NCI-H1105 treated with DMSO at 0.1 percent for 48 hours (cell line): ENCODE results near the gene KCNK18.
"Not testable (repeated sequence)": the region's sequence is repeated elsewhere in the genome, so short reads cannot be mapped to it uniquely, and the experiment has no call there.

ENCODE experiments used
- DNase-seq: peaks from one replicate; lab custom pipeline; 2025; lab: John Stamatoyannopoulos, UW

Gene KCNK18

DNA sequence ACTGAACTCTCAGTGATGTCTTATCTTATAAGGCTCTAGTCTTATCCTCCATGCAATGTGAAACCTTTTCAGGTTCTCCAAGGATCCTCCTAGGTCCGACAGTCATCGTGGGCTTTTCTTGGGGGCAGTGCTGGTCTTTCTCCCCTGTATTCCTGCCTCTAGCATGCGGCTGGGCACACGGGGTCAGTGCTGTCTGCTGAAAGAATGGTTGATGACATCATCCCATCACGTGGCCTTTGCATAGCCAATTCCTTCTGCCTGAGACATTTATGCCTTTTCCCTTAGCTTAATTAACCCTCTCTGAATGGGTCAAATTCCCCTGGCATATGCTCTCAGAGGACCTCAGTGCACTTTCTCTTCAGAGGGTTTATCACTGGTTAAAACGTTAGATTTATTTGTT is 27.0 kb upstream of the KCNK18 start:
- no peak for DNase-seq

DNA sequence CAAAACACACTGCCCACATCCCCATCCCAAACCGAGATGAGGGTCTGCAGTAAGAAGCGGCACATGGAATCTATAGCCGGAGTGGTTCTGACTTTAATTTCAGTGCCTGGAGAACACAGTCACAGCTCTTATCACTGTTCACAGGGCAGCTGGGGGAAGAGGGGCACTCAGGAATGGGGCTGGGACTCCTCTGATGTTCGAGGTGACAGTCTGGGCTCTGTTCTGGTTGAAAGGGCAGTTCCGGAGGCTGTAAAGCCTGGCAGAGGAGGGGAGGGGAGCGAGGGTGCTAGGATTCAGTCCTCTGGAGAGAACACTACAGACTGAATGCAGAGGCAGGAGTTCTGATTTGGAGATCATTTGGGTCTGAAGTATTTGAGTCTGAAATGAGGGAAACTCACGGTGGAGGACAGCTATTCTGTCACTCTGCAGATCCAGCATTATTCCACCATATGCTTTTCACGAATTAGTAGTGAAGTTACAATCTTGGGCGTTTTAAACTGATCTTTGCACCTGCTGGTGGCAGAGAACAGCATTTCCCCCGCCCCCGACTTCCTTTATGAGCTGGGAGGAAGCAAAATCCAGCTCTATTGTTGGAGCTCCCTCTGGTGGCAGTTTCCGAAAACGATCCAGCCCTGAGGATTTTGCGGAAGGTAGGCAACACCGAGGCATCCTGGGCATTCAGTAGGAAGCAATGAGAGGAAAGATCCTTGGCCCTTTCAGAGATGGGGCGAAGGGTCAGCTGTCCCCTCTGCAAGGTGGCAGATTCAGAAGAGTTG is 22.7 kb upstream of the KCNK18 start:
- DNase-seq: peak; percentile 66

DNA sequence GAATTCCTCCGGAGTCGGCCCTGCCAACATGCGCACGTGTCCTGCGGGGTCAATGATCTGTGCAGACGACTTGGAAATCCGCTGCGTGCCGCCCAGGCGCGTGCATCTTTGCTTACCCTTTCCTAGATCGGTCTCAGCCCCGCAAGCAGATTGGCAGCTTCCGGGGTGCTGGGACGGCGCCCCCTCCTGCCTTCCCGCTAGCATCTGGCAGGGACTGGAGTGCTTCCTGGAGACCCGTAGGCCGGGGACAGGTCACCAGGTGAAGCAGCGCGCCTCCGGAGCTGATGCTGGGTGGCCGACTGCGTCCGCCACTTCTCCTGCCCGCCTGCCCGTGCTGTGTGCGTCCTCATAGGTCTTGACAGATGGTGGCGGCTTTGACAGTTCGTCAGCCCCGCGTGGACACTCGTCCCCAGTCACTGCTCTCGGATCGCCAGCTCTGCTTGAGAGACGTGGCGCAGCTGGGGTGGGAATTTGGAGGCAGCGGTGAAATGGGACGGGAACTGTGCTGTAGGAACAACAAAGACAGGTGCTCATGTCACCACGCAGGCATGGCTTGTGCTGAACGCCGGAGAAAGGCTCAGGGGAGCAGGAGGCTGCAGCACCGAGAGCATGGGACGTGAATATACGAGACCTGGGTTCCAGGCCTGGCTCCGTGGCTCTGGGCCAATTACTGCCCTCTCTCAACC is 21.9 kb upstream of the KCNK18 start:
- DNase-seq: peak; percentile 39

DNA sequence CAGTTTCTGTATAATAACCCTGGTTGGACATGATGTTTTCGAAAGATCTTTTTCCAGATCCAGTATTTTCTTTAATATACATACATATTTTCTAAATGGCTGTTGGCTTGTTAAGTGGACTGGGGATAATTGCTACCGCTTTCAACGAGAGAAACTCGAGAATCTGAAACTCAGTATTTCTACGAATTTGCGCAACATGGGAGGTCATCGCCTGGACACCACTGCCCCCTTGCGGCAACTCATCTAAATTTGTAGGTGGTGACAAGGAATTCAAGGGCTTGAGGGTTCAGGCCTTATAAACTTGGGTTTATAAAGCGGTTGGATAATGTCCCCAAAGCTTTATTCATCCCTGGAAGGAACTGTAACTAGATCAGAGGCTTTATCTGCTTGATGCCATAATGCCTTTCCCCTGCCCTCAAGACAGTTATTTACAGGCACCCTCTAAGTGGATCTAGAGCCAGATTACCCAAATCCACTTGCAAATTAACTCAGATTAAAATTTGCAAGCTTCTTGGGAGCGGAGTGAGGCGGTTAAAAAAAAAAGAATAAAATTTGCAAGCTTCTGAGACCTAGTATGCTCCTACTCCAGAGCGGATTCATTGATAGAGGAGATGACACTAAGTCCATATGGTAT is 21.3 kb upstream of the KCNK18 start:
- peak; percentile 49 for DNase-seq

DNA sequence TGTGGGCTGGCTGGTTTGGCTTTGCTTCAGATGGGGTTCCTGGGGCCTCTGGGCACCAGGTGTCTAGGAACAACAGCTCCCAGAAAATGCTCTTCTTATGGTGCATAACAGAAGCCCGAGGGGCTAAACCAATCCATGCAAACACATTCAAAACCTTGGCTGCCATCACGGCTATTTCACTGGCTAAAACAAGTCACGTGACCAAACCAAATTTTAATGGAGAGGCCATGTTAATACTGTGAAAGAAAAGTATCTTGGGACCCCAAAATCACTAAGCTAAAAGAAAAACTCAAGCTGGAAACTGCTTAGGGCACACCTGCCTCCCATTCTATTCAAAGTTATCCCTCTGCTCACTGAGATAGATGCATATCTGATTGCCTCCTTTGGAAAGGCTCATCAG is 19.1 kb upstream of the KCNK18 start:
- no peak for DNase-seq

DNA sequence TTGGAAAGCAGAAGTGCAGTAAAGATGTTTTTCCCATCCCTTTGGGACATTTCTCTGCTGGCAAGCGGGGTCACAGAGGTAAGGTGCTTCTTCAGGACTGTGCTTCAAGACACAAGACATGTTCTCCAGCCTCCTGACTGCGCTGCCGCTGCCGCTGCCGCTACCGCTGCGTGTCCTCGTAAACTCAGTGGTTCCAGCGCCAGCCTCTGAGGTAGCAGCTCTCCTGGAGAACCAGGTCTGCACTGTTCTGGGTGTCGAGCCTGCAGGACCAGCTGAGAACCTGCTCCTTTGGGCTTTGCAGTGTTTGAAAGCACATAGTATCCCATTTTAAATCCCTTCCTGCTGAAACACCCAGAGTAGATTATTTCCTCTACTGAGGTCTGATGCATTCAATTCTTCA is 13.0 kb upstream of the KCNK18 start:
- DNase-seq: no peak

DNA sequence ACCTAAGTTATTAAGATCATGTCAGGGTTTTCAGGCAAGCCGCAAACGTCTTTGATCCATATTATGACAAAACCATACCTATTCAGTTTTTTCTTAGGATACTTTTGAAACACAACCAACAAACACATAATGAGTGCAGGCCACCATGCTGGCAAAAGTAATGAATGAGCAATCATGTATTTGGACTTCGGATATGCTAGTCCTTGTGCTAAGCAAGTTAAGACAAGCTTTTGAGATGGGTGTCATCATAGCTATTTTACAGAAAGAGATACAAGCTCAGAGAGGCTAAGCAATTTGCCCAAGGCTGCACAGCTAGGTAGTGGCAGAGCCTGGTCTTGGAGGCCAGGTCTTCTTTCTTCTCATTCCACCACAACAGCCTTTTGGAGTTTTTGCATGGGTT is 12.5 kb upstream of the KCNK18 start:
- no peak for DNase-seq

DNA sequence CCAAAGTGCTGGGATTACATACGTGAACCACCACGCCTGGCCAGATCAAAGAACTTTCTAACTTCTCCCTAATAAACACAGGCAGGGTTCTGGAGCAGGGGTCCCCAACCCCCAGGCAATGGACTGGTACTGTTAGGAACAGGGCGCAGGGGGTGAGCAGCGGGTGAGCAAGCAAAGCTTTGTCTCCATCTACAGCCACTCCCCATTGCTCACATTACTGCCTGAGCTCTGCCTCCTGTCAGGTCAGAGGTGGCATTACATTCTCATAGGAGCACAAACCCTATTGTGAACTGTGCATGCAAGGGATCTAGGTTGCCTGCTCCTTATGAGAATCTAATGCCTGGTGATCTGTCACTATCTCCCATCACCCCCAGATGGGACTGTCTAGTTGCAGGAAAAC is 11.5 kb upstream of the KCNK18 start:
- not testable (repeated sequence) for DNase-seq

DNA sequence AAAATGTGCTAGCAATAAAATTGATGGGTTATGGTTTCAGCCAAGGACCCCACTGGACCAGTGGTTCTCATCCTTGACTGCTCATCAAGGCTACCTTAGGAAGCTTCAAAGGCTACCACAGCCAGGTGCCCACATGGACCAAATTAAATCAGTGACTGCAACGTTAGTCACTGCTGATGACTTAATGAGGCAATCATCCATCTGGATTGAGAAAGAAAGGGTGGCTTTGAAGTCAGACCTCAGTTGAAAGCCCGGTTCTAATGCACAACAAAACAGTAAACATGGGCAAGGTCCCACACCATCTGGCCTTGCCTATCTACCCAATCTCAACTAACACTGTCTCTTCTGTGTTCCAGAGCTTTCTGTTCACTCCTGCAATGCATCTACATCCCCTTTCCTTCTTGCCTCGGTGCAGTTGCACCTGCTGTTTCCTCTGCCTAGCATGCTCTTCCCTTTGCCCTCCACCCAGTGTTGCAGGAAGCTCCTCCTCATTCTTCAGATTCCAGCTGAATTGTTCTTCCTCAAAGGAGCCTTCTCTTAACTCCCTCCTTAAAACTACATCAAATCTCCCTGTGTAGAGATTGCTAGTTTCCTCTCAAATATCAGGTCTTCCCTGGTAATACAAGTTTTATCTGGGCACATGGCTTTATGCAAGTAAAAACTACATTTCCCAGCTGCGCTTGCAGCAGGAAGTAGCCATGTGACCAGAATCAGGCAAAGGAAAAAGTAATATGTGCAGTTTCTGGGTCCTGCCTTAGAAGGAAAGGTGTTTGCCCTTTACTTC is 10.3 kb upstream of the KCNK18 start:
- no peak for DNase-seq

DNA sequence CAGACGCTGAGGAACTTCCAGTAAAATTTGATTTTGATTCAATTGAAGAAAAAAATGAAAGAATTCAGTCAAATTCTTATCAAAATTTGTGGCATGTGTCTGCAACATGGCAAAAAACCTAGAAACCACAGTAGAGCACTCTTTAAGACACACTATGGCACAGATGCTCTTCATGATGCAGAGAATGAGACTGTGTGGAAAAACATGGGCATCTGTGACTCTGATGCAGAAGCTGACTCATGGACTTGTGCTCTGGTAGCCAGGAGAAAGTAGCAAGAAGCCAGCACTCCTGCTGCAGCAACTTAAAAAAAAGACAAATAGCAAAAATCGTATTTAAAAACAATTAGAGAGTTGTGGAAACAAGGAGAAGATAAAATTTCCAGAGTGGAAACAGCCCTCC is 8.9 kb upstream of the KCNK18 start:
- no peak for DNase-seq

DNA sequence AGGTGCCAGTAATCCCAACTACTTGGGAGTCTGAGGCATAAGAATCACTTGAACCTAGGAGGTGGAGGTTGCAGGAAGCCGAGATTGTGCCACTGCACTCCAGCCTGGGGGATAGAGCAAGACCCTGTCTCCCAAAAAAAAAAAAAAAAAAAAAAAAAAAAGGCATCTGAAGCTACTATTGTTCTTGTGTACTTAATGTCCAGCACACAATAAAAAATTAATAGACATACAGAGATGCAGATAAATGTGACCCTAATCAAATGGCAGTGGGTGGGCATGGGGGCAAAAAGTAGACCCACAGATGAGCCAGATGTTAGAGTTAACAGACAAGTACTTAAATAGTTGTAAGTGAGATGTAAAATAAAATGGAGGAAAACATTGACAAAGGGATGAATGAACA is 7.7 kb upstream of the KCNK18 start:
- DNase-seq: no peak

DNA sequence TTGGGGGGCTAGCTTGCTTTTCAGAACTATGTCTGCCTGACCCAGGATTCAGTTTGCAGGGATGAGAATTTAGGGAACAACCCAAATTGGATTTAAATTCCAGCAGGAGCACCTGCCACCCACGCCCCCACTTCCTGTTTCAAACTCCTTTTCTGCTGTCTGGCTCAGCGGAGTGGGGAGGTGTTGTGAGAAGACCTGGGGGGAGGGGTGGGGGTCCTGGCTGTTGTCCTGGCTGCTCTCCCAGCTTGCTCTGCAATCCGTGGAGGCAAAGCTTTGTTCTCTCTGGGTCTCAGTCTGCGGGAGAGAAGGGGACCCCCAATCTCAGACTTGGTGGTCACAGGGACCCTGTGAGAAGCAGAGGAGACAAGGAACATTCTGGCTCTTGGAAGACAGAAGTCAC is 799 bp downstream of the KCNK18 start:
- no peak for DNase-seq

DNA sequence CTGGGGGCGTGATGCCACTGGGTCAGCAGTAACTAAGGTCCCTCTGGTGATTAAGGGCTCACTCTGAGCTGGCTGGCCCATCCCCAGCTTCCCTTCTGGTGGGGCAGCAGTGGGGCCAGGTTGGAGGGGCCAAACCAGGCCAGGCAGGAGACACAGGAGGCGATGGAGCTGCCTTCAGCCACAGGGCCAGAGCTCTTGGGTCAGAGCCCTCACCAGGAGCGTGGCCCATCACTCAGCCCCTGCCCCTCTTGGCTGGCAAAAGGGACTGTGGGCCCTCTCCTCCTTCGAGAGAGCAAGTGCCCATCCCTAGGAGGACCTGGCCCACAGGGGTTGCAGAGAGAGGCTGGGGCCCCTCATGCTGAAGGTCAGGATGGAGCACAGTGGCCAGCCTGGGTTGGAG is 4.5 kb downstream of the KCNK18 start:
- DNase-seq: no peak

DNA sequence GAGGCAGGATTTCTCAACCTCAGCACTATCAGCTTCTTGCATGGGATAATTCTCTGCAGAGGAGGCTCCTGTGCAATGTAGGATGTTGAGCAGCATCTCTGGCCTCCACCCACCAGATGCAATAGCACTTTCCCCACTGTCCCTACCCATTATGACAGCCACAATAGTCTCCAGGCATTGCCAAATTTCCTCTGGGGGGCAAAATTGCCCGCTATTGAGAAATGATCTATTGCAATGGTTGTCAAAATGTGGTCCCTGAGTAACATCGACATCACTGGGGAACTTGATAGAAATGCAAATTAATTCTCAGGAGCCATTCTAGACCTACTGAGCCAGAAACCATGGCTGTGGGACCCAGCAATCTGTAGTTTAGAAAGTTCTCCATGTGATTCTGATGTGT is 7.0 kb downstream of the KCNK18 start:
- no peak for DNase-seq

DNA sequence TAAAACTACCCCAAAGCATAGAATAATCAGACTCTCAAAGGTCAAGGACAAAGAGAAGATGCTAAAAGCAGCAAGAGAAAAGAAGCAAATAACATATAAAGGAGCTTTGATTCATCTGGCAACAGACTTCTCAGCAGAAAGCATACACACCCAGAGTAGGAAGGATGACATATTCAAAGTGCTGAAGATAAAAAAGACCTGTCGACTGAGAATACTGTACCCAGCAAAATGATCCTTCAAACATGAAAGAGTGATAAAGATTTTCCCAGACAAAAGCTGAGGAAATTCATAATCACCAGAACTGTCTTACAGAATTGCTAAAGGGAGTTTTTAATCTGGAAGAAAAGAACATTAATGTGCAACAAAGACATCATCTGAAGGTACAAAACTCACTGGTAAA is 14.9 kb downstream of the KCNK18 start:
- no peak for DNase-seq

DNA sequence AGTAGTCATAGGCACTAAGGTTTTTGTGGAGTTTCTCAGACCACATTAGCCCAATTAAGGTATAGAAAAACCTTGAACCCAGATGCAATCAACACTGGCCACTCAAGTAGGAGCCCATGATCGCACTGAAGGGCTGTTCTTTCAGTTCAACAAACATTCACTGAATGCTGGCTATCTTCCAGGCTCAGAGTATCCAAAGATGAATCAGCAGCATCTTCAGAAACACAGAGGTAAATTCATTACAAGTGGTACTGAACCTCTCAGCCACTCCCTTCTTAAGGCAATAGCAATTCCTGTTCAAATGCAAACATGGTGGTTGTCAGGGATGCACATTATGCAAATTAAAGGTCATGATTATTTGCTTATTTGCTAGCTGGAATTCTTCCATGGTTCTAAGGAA is 17.1 kb downstream of the KCNK18 start:
- DNase-seq: no peak

DNA sequence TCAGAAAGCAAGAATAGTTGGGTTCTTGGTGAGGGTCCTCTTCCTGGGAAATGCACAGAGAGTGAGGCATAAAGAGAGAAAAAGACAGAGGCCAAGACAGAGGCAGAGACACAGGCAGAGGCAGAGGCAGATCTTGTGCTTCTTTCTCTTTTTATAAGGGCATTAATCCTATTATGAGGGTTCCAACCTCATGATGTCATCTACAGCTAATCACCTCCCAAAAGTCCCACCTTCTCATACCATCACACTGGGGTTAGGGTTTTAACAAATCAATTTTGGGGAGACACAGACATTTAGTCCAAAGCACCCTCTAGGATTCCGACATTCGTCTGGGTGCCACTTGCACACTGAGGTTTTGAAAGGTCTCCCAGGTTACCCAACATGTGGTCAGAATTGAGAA is 17.8 kb downstream of the KCNK18 start:
- DNase-seq: no peak

DNA sequence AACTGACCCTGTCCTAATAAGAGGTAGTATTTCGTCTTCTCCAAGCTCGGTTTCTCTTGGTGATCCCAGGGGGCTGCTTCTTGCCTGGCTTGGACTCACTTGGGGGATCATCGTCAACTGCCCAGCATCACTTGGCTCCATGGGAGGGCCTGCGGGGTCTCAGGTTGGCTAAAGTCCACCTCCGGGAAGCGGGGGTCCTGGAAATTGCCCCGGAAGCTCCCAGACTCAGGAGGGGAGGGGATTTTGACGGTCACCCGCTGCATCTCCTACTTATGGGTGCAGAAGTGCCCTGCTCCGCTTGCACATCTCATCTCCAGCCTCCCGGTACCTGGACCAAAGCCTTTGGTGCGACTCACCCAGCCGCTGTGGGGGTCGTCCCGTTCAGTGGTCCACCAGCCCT is 18.7 kb downstream of the KCNK18 start:
- no peak for DNase-seq

DNA sequence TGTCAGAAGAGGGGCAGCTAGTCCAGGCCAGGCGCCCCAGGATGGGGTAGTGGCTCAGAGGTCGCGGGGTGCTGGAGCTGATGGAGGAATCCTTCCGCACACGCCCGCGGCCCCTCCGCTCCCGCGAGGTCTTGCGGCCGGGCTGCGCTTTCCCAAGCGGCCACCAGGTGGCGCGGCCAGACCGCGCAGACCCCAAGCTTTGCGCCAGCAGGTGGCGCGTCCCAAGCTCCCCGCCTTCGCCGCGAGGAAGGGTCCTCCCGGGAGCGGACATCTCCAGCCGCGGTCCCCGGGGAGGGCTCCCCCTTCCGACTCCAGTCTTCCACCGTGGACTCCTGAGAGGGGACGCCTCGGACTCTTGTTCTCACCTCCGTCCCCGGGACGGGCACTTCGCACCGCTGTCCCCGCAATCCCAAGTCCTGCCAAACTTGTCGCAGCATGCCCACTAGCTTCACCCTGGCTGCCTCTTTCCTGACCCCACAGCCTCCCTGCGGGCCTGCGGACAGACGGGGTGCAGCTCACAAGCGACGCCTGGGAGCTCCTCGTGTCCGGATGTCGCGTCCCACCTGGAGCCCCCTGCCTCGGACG is 19.4 kb downstream of the KCNK18 start:
- peak; percentile 33 for DNase-seq

DNA sequence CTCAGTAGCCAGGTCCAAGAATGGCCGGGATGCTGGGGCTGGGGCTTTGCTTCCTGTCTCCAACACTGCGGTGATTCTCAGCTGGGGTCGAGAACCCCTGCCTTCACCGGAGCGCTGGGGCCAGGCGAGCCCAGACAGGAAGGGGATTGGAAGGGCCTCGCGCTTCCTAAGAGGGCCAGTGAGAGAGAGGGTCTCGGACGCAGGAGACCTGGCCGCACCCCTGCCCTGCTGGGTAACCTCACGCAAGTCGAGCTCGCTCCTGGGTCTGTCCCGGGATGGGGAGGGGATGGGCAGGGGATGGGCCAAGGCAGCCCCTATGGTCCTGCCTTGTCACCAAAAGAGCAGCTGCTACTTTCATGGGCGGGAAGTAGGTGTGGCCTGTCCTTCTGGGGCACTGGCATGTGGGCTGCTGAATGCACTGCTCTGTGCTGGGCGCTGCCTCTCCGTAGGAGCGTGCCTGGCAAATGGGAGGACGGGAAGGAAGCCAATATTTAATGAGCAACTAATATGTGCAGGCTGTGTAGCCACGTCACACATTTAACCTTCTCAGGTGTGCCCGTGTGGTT is 20.0 kb downstream of the KCNK18 start:
- no peak for DNase-seq

DNA sequence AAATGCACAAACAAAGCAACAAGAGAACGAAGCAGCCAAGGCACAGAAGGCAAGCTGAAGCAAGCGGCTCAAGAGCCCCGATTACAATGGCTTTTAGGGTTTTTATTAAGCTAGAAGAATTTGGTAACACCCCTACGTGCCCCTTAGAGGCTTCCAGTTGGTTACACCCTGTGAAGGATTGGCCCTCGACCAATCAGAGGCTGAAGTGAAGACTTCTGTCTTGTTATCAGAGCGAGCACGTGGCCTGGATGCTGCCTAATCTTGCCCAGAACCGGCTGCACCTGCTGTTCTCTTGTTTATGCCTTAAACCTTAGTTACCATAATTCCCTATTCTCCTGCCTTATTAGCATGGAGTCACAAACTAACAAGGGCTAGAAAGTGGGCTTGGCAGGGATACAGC is 21.4 kb downstream of the KCNK18 start:
- peak; percentile 29 for DNase-seq

DNA sequence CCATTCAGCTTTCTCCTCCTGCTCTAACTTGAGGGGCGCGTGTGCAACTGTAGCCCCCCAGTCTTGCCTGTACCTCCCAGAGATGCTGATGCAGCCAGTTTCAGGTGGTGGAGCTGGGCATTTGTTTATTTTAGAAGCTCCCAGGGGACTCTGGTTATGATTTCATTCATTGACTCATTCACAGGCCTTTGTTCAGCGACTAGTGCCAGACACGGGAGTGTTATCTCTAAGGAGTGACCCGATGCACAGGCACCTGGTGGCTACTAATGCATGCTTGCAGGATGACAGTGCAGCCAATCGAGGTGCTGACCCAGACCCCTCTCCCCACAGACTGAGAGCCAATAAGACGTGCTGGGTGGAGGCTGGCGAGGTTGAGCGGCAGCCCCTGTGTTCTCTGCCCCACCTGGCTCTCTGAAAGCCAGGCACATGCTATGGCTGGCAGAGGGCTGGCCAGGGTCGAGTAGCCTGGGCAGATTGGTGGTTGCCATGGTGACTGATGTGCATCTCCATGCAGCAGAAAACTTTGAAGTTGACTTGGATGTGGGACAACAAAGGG is 23.9 kb downstream of the KCNK18 start:
- DNase-seq: no peak
